ENCODE data around the gene ZBTB47. TPM values are rescaled to one million over a fixed set of nuclear protein-coding genes. Genes with fewer than 3 reads are reported as not detected.

The ZBTB47 gene
- total RNA-seq, 2 donors from 2014 or later = 4.0 to 9.0 TPM

DNA sequence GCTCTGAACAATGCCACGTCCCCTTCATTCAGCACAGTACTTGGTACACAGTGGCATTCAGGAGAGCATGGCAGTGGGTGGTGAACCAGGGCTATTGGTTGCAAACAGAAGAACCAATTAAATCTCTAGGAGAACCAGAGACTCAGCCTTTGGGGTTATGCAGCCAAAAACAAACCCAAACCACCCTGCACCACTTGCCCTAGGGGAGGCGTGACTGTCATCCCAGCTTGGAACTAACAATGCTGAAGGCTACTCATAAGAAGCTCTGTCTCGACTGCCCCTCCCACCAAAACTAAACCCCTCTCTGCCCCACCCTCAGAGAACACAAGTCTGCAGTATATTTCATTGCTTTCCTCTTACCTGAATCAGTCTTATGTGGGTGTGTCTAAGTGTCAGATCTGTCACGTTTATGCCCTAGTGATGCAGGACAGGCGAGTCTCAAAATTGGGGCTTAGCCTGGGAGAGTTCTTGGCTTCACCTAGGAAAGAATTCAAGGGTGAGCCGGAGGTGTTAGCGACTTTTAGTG, 16.6 kb downstream of the ZBTB47 start:
- H3K36me3 ChIP-seq = no peaks in the 10 kb centered on the region
- DNase-seq = no peak
- intact Hi-C loops (cut with DNase I) = no loop called here
- no peak overlapping the region for H3K27ac ChIP-seq
- no peak for TF ChIP-seq CTCF (IDR thresholded peaks at IDR 0.05)
- no peaks in the 10 kb centered on the region for H3K9me3 ChIP-seq
- no peaks in the 10 kb centered on the region for H3K27me3 ChIP-seq
- no peaks in the 10 kb centered on the region for H3K4me1 ChIP-seq
- H3K4me3 ChIP-seq = no peak overlapping the region
- no peak overlapping the region for H3K9ac ChIP-seq (ENCODE audit: low read depth in 2 of 2, low read length in 2 of 2)

- intact Hi-C loops (cut with DNase I) = no loop called here
- no peaks in the 10 kb centered on the region for H3K9me3 ChIP-seq
- no peak overlapping the region for H3K4me3 ChIP-seq
- H3K27me3 ChIP-seq = no peaks in the 10 kb centered on the region
- H3K27ac ChIP-seq = no peak overlapping the region
- H3K9ac ChIP-seq (ENCODE audit: low read depth in 2 of 2, low read length in 2 of 2) = no peak overlapping the region
- H3K4me1 ChIP-seq = no peaks in the 10 kb centered on the region
- H3K36me3 ChIP-seq = no peaks in the 10 kb centered on the region
- DNase-seq = no peak
- no peak for TF ChIP-seq CTCF (IDR thresholded peaks at IDR 0.05)
Measured at GRCh38 chr3:42670670-42671069, 17.2 kb downstream of the ZBTB47 start.

DNA sequence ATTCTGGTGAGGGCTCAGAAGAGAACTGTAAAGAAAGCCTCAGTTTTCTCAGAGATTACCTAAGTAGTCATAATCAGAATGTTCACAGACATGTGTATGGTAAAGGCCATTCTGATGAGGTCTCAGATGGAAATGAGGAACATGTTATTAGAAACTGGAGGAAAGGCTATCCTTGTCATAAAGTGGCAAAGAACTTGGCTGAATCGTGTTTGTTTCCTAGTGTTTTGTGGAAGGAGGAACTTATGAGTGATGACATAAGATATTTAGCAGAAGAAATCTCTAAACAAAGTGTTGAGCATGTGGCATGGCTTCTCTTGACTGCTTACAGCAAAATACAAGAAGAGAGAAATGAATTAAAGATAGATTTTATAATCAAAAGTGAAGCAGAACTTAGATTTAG, 19.0 kb downstream of the ZBTB47 start:
- no peak overlapping the region for H3K4me3 ChIP-seq
- no peaks in the 10 kb centered on the region for H3K27me3 ChIP-seq
- H3K9ac ChIP-seq (ENCODE audit: low read depth in 2 of 2, low read length in 2 of 2) = no peak overlapping the region
- H3K9me3 ChIP-seq = no peaks in the 10 kb centered on the region
- no peaks in the 10 kb centered on the region for H3K36me3 ChIP-seq
- DNase-seq = no peak
- no peak for TF ChIP-seq CTCF (IDR thresholded peaks at IDR 0.05)
- H3K4me1 ChIP-seq = no peaks in the 10 kb centered on the region
- no peak overlapping the region for H3K27ac ChIP-seq
- intact Hi-C loops (cut with DNase I) = no loop called here

DNA sequence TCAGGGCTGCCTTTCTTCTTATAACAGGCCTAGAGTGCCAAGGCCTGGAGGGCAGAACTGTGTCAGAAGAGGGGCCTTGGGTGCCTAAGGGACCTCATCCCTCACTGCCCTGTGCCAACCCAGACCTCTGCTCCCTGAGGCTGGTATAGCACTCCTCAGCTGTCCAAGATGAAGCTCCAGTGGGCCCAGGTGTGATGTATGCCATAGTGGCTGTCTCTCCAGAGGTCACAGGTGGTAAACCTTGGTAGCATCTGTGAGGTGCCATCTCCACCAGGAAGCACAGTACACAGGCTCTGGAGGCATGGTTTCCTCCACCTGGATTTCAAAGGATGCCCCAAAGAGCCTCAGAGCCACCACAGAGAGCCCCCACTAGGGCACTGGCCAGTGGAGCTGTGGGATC, 19.6 kb downstream of the ZBTB47 start:
- Histone ChIP-seq H3K27ac (no peak overlapping the region), H3K36me3 (no peaks in the 10 kb centered on the region), H3K9me3 (no peaks in the 10 kb centered on the region), H3K4me3 (no peak overlapping the region), H3K27me3 (no peaks in the 10 kb centered on the region), H3K4me1 (no peaks in the 10 kb centered on the region), H3K9ac (ENCODE audit: low read depth in 2 of 2, low read length in 2 of 2) (no peak overlapping the region)
- no peak for TF ChIP-seq CTCF (IDR thresholded peaks at IDR 0.05)
- intact Hi-C loops (cut with DNase I) = no loop called here
- DNase-seq = no peak

DNA sequence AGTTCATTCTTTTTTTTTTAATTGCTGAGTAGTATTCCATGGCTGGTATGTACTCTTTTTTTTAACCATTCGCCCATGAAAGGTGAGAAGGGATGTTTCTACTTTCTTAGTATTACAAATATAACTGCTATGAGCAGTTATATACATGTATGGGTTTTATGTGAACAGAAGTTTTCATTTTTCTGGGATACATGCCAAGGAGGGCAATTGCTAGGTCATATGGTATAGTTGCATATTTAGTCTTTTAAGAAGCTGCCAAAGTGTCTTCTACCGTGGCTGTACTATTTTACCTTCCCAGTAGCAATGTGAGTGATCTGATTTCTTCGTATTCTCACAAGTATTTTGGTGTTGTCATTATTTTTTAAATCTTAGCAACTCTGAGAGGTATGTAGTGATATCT, 20.6 kb downstream of the ZBTB47 start:
- no peak for DNase-seq
- Histone ChIP-seq H3K9me3 (no peaks in the 10 kb centered on the region), H3K4me3 (no peak overlapping the region), H3K9ac (ENCODE audit: low read depth in 2 of 2, low read length in 2 of 2) (no peak overlapping the region), H3K4me1 (no peaks in the 10 kb centered on the region), H3K27me3 (no peaks in the 10 kb centered on the region), H3K27ac (no peak overlapping the region), H3K36me3 (no peaks in the 10 kb centered on the region)
- TF ChIP-seq CTCF (IDR thresholded peaks at IDR 0.05) = no peak
- intact Hi-C loops (cut with DNase I) = no loop called here

GRCh38 chr3:42675909-42676308, 22.4 kb downstream of the ZBTB47 start:
- Histone ChIP-seq H3K27ac (no peak overlapping the region), H3K4me1 (no peaks in the 10 kb centered on the region), H3K9ac (ENCODE audit: low read depth in 2 of 2, low read length in 2 of 2) (no peak overlapping the region), H3K36me3 (no peaks in the 10 kb centered on the region), H3K9me3 (no peaks in the 10 kb centered on the region), H3K4me3 (no peak overlapping the region), H3K27me3 (no peaks in the 10 kb centered on the region)
- TF ChIP-seq CTCF (IDR thresholded peaks at IDR 0.05) = no peak
- intact Hi-C loops (cut with DNase I) = no loop called here
- DNase-seq = no peak

All from colonic mucosa (tissue), 4 donors.